NOMO-1 treated with DMSO at 0.1 percent for 48 hours (cell line): Measurements from ENCODE around the gene UCP2.

ENCODE experiments used
- DNase-seq: peaks from one replicate; lab custom pipeline; 2025; ENCODE audit not compliant: unreplicated experiment; lab: John Stamatoyannopoulos, UW

The UCP2 gene

GRCh38 chr11:73982595-73982989, at the start of gene UCP2:
Gene UCP2 (minus strand): TSS chr11:73982843. CDS start chr11:73978378, 4,465 bp downstream.
- peak; percentile 92 for DNase-seq

DNA sequence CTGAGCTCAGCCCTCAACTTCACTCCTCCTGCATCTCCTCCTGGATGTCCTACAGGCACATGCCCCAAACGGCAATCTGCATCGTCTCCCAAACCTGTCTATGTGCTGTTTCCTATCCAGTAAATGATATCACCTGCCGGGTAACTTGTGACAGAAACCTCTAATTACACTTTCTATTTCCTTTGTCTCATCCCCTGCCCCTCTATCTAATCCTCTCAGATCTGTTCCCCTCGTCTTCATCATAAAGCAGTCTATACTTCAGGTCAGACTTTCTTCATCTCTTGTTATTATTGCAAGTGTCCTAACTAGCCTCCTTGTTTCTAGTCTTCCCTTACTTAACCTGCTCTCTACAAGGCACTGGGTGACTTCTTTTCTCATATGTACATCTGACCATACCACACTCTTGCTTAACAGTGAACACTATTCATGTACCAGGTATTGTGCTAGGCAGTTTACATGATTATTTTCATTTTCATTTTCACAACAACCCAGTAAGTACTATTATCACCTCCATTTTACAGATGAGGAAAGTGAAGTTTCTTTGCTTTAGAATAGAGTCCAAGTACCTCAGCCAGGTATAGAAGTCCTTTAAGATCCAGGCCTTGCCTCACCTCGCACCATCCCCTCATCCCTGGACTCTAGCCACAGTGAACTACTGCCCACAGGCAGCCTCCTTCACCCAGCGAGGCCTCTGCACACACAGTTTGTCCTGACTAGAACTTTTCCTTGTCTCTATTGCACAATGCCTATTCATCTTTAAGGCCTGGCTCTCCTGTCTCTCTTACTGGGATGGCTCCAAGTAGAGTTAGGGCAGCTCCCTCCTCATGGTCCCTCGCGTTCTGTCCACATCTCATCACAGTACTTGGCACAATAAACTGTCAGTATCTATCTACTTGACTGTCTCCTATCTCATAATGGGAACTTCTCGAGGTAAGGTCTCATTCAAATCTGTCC, 48.4 kb upstream of the UCP2 start:
- no peak for DNase-seq

DNA sequence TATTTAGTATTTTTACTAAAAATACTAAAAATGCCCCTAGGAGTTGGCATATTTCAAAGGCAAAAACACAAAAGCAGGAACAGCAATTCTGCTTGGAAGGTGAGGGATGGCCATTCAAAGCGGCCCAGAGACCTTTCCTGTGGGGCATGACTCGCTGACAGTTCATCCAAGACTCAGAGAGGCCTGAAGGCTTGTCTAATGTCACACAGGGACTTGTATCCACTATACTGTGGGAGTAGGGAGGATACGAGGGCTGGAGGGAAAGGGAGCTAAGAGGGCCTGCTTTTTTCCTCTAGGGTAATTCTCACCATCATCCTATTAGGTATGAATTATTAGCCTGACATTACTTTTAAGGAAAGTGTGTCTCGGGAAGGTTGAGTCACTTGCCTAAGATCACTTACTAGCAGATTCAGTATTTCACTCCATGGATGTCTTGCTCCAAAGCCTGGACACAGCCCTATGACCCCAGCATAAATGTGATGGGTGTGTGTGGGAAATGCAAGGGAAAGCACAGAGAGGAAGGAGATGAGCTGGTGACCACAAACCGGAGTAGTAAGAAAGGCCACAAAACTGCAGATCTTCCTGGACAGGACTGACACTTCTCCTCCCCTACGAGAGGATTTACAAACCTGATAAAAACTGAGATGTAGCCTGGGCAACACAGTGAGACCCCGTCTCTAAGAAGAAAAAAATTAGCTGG, 43.0 kb upstream of the UCP2 start:
- DNase-seq: peak; percentile 1

GRCh38 chr11:74024261-74025029, 41.8 kb upstream of the UCP2 start:
- peak; percentile 52 for DNase-seq

DNA sequence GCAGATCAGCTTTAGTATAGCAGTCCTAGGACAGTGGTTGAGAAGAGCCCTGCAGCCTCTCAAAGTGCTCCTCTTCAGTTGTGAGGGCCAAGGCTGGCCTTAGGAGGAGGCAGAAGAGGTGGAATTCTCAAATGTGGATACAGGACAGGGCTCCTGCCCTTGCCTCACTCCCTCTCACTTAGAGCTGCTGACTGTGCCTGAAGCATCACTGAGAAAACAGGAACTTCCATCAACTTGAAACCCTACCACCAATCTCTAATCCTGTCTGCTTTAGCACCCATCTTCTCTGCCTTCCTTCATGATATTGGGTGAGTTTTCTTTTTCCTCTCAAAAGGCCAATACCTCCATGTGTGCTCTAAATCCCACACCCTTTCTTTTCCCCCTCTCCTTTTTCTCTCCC, 40.6 kb upstream of the UCP2 start:
- DNase-seq: peak; percentile 62

- peak; percentile 88 for DNase-seq
Observed at GRCh38 chr11:74022546-74022945, 39.9 kb upstream of the UCP2 start.

GRCh38 chr11:74021998-74022397, 39.4 kb upstream of the UCP2 start:
- no peak for DNase-seq

GRCh38 chr11:74020539-74020938, 37.9 kb upstream of the UCP2 start:
- peak; percentile 64 for DNase-seq

- no peak for DNase-seq
Observed at GRCh38 chr11:74019860-74020259, 37.2 kb upstream of the UCP2 start.

DNA sequence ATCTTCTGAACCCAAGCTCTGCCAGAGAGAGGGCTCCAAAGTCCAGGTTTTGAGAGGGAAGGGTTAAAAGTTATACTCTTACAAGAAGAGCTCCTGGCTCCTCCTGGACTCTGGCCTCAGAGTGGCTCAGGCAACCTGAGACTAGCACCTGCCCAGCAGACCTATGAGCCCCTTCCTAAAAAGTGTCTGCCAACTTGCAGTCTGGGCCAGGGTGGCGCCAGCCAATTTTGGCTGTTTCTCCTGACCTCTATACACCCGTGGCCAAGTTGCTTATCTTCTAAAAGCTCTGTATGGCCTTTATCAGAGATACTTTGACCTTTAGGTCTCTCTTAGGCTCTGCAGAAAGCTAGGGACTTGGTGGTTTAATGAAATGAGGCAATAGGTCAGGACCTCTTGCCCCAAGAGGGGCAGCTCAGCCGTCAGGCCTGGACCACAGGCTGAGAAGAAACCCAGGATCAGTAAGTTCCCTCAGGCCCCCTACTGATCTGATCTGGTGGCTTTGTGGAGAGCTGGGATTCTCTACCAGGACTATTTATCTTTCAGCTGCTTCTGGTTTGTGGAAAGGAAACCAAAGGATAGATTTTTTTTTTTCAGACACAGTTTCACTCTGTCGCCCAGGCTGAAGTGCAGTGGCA, 36.6 kb upstream of the UCP2 start:
- no peak for DNase-seq

- peak; percentile 95 for DNase-seq
Observed at GRCh38 chr11:74018331-74019005, 35.8 kb upstream of the UCP2 start.

- no peak for DNase-seq
Observed at GRCh38 chr11:74017631-74018030, 35.0 kb upstream of the UCP2 start.

- no peak for DNase-seq
Observed at GRCh38 chr11:74015919-74016684, 33.5 kb upstream of the UCP2 start.

GRCh38 chr11:74014880-74015279, 32.2 kb upstream of the UCP2 start:
- no peak for DNase-seq

DNA sequence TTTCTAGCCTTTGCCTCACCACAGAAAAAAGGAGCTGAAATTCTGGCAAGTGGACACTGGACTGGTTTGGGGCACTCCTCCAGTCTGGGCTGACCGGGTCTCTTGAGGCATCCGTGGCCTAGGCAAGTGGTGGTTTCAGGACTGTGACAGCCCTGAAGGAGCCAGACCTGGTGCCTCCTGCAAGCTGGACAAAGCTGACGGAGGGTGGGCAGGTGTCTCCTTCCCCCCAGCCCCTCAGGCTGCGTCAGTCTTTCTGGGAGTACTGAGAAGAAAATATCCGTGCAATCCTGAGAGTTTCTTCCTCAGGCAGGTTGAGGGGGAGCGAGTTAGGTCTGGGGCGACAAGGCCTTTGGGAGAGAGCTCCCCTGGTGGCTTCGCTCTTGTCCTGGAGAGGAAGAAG, 30.5 kb upstream of the UCP2 start:
- DNase-seq: no peak

- no peak for DNase-seq
Observed at GRCh38 chr11:74012074-74012809, 29.6 kb upstream of the UCP2 start.

GRCh38 chr11:74011360-74012073, 28.9 kb upstream of the UCP2 start:
- no peak for DNase-seq
